ENCODE data around the gene TSPAN16.

Gene TSPAN16

GRCh38 chr19:11355160-11356073 is 59.5 kb downstream of the TSPAN16 start, which contains the start of gene PLPPR2 (continued):
- TF ChIP-seq OSR2 (tag by site-specific recombination; IDR thresholded peaks at IDR 0.05) (no peak), ZNF830 (tag by site-specific recombination; IDR thresholded peaks at IDR 0.05; ENCODE audit: low read depth) (no peak), ZNF76 (tag by site-specific recombination; IDR thresholded peaks at IDR 0.05; ENCODE audit: borderline replicate concordance, low read depth) (no peak), ZNF404 (tag by site-specific recombination; IDR thresholded peaks at IDR 0.05) (no peak), ZNF311 (tag by site-specific recombination; IDR thresholded peaks at IDR 0.05; ENCODE audit: borderline replicate concordance) (no peak), ZNF426 (tag by site-specific recombination; IDR thresholded peaks at IDR 0.05) (no peak), ZNF10 (tag by site-specific recombination; IDR thresholded peaks at IDR 0.05) (no peak), ZNF488 (tag by site-specific recombination; IDR thresholded peaks at IDR 0.05) (no peak), ZNF341 (tag by site-specific recombination; IDR thresholded peaks at IDR 0.05; ENCODE audit: low read depth) (no peak), ZNF48 (tag by site-specific recombination; IDR thresholded peaks at IDR 0.05) (no peak), SETDB1 (IDR thresholded peaks at IDR 0.05; ENCODE audit: insufficient read length, low read length) (no peak), ZNF664 (tag by site-specific recombination; IDR thresholded peaks at IDR 0.05) (no peak), ZNF202 (tag by site-specific recombination; IDR thresholded peaks at IDR 0.05; ENCODE audit: borderline replicate concordance) (no peak), ZSCAN18 (tag by site-specific recombination; IDR thresholded peaks at IDR 0.05) (peak; percentile 24; the same call in 1 of the 2 replicates)

GRCh38 chr19:11356074-11356397 is 60.1 kb downstream of the TSPAN16 start:
- ChIA-PET POLR2A (interaction anchor here (1.4 kb wide), 1 partner anchor 18 kb away, joined by 4 read pairs; the partner anchor contains the start of gene SWSAP1), CTCF (no interaction called here)
- Histone ChIP-seq H3K27ac (ENCODE audit: extremely low read depth, low read depth, low read length) (no peak overlapping the region), H3K4me1 (ENCODE audit: control insufficient read depth, insufficient read depth, low read length) (no peaks in the 10 kb centered on the region; the same call in 1 of the 2 replicates), H3K36me3 (ENCODE audit: control insufficient read depth in 2 of 2, insufficient read depth in 1 of 2, low read length in 2 of 2) (no peaks in the 10 kb centered on the region), H3K9me3 (ENCODE audit: control insufficient read depth, insufficient read depth, low read depth, low read length) (no peaks in the 10 kb centered on the region), H3K4me3 (ENCODE audit: low read depth, low read length) (no peak overlapping the region)
- TF ChIP-seq ZNF324 (tag by site-specific recombination; IDR thresholded peaks at IDR 0.05): 0 out of 2 replicates have a peak, but pooled peaks have one; percentile 6
- TF ChIP-seq WT1 (tag by site-specific recombination; IDR thresholded peaks at IDR 0.05): no peak
- no peak for TF ChIP-seq ZNF114 (tag by site-specific recombination; IDR thresholded peaks at IDR 0.05)
- no peak for TF ChIP-seq ZNF777 (tag by site-specific recombination; IDR thresholded peaks at IDR 0.05; ENCODE audit: borderline replicate concordance)
- no peak for TF ChIP-seq ZNF571 (tag by site-specific recombination; IDR thresholded peaks at IDR 0.05)
- no peak for TF ChIP-seq ZNF596 (tag by site-specific recombination; IDR thresholded peaks at IDR 0.05)
- no peak for TF ChIP-seq GLI4 (tag by site-specific recombination; IDR thresholded peaks at IDR 0.05)
- TF ChIP-seq ZNF416 (tag by site-specific recombination; IDR thresholded peaks at IDR 0.05): no peak
- no peak for TF ChIP-seq ZNF670 (tag by site-specific recombination; IDR thresholded peaks at IDR 0.05; ENCODE audit: low read depth)
- no peak for TF ChIP-seq ZSCAN18 (tag by site-specific recombination; IDR thresholded peaks at IDR 0.05)
- no peak for TF ChIP-seq ZNF132 (tag by site-specific recombination; IDR thresholded peaks at IDR 0.05; ENCODE audit: borderline replicate concordance)
- TF ChIP-seq SP7 (tag by site-specific recombination; IDR thresholded peaks at IDR 0.05): no peak
- TF ChIP-seq ZNF341 (tag by site-specific recombination; IDR thresholded peaks at IDR 0.05; ENCODE audit: low read depth): no peak
- no peak for TF ChIP-seq ZNF433 (tag by site-specific recombination; IDR thresholded peaks at IDR 0.05; ENCODE audit: low read depth)
- TF ChIP-seq ZNF555 (tag by site-specific recombination; conservative IDR thresholded peaks at IDR 0.05): no peak
- no peak for TF ChIP-seq ZNF660 (tag by site-specific recombination; IDR thresholded peaks at IDR 0.05)
- TF ChIP-seq GFI1B (tag by site-specific recombination; IDR thresholded peaks at IDR 0.05): no peak
- TF ChIP-seq ZNF529 (tag by site-specific recombination; IDR thresholded peaks at IDR 0.05; ENCODE audit: insufficient replicate concordance): no peak
- no peak for TF ChIP-seq ZNF174 (tag by site-specific recombination; IDR thresholded peaks at IDR 0.05)
- no peak for TF ChIP-seq ZNF19 (tag by site-specific recombination; IDR thresholded peaks at IDR 0.05; ENCODE audit: low read depth)
